Measurements from ENCODE around the gene DCP2.
A peak's percentile ranks its signal among the peaks of the same experiment; 100 is the strongest.
"Not testable (repeated sequence)": the region's sequence is repeated elsewhere in the genome, so short reads cannot be mapped to it uniquely, and the experiment has no call there.

The DCP2 gene

GRCh38 chr5:112957036-112957808 is 19.4 kb upstream of the DCP2 start:
- H3K9me3 ChIP-seq (ENCODE audit: insufficient read depth, low read length), result no peaks in the 10 kb centered on the region
- no peak overlapping the region for H3K4me3 ChIP-seq (ENCODE audit: insufficient read depth, low read length, poor library complexity, severe bottlenecking)
- H3K9ac ChIP-seq (ENCODE audit: low read length), result no peak overlapping the region
- H3K4me2 ChIP-seq (ENCODE audit: low read depth, low read length, poor library complexity, severe bottlenecking), result no peak overlapping the region
- H3F3A ChIP-seq (ENCODE audit: insufficient read depth), result no peaks in the 10 kb centered on the region
- no peaks in the 10 kb centered on the region for H3K36me3 ChIP-seq (ENCODE audit: low read length)
- no peak overlapping the region for H3K27ac ChIP-seq (ENCODE audit: low read depth, low read length)
- H3K79me2 ChIP-seq (ENCODE audit: insufficient read depth, low read length), result no peaks in the 10 kb centered on the region
- no peaks in the 10 kb centered on the region for H3K9me2 ChIP-seq (replicated peaks; ENCODE audit: insufficient read depth, low read length)
- TF ChIP-seq EZH2phosphoT487 (conservative IDR thresholded peaks at IDR 0.05; ENCODE audit: low read length), result no peak
- TF ChIP-seq, protein P1, sequence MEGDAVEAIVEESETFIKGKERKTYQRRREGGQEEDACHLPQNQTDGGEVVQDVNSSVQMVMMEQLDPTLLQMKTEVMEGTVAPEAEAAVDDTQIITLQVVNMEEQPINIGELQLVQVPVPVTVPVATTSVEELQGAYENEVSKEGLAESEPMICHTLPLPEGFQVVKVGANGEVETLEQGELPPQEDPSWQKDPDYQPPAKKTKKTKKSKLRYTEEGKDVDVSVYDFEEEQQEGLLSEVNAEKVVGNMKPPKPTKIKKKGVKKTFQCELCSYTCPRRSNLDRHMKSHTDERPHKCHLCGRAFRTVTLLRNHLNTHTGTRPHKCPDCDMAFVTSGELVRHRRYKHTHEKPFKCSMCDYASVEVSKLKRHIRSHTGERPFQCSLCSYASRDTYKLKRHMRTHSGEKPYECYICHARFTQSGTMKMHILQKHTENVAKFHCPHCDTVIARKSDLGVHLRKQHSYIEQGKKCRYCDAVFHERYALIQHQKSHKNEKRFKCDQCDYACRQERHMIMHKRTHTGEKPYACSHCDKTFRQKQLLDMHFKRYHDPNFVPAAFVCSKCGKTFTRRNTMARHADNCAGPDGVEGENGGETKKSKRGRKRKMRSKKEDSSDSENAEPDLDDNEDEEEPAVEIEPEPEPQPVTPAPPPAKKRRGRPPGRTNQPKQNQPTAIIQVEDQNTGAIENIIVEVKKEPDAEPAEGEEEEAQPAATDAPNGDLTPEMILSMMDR (IDR thresholded peaks at IDR 0.05; ENCODE audit: insufficient read depth, low read length, poor library complexity, severe bottlenecking), result no peak
- H3K27me3 ChIP-seq (ENCODE audit: low read length), result no peaks in the 10 kb centered on the region
- H2AFZ ChIP-seq (ENCODE audit: low read depth, low read length, severe bottlenecking), result no peak overlapping the region
- no peaks in the 10 kb centered on the region for H4K20me1 ChIP-seq (ENCODE audit: low read depth, low read length)

- H3K79me2 ChIP-seq (ENCODE audit: insufficient read depth, low read length), result no peaks in the 10 kb centered on the region
- H3K27me3 ChIP-seq (ENCODE audit: low read length), result no peaks in the 10 kb centered on the region
- no peaks in the 10 kb centered on the region for H4K20me1 ChIP-seq (ENCODE audit: low read depth, low read length)
- no peak overlapping the region for H3K4me2 ChIP-seq (ENCODE audit: low read depth, low read length, poor library complexity, severe bottlenecking)
- H3K9me3 ChIP-seq (ENCODE audit: insufficient read depth, low read length), result no peaks in the 10 kb centered on the region
- H3K36me3 ChIP-seq (ENCODE audit: low read length), result no peaks in the 10 kb centered on the region
- H2AFZ ChIP-seq (ENCODE audit: low read depth, low read length, severe bottlenecking), result peak overlapping the region; percentile 4
- H3K9ac ChIP-seq (ENCODE audit: low read length), result no peak overlapping the region
- no peak overlapping the region for H3K4me3 ChIP-seq (ENCODE audit: insufficient read depth, low read length, poor library complexity, severe bottlenecking)
- no peak overlapping the region for H3K27ac ChIP-seq (ENCODE audit: low read depth, low read length)
- no peaks in the 10 kb centered on the region for H3F3A ChIP-seq (ENCODE audit: insufficient read depth)
- no peak for TF ChIP-seq EZH2phosphoT487 (conservative IDR thresholded peaks at IDR 0.05; ENCODE audit: low read length)
- TF ChIP-seq, protein P1 (IDR thresholded peaks at IDR 0.05; ENCODE audit: insufficient read depth, low read length, poor library complexity, severe bottlenecking), result no peak
- no peaks in the 10 kb centered on the region for H3K9me2 ChIP-seq (replicated peaks; ENCODE audit: insufficient read depth, low read length)
Measured at GRCh38 chr5:112958093-112959088, 18.2 kb upstream of the DCP2 start.

- not testable (repeated sequence) for H2AFZ ChIP-seq (ENCODE audit: low read depth, low read length, severe bottlenecking); H3K27me3 ChIP-seq (ENCODE audit: low read length); H4K20me1 ChIP-seq (ENCODE audit: low read depth, low read length); H3K9me2 ChIP-seq (replicated peaks; ENCODE audit: insufficient read depth, low read length); H3K9me3 ChIP-seq (ENCODE audit: insufficient read depth, low read length); H3K79me2 ChIP-seq (ENCODE audit: insufficient read depth, low read length); H3K9ac ChIP-seq (ENCODE audit: low read length); H3K36me3 ChIP-seq (ENCODE audit: low read length); H3K4me2 ChIP-seq (ENCODE audit: low read depth, low read length, poor library complexity, severe bottlenecking); H3K4me3 ChIP-seq (ENCODE audit: insufficient read depth, low read length, poor library complexity, severe bottlenecking); H3K27ac ChIP-seq (ENCODE audit: low read depth, low read length); H3F3A ChIP-seq (ENCODE audit: insufficient read depth)
Measured at GRCh38 chr5:112959872-112960271, 16.7 kb upstream of the DCP2 start.

Data from SU-DHL-6 (cell line).